ENCODE data around the gene PAF1.
A peak's percentile ranks its signal among the peaks of the same experiment; 100 is the strongest.

PAF1 gene

DNA sequence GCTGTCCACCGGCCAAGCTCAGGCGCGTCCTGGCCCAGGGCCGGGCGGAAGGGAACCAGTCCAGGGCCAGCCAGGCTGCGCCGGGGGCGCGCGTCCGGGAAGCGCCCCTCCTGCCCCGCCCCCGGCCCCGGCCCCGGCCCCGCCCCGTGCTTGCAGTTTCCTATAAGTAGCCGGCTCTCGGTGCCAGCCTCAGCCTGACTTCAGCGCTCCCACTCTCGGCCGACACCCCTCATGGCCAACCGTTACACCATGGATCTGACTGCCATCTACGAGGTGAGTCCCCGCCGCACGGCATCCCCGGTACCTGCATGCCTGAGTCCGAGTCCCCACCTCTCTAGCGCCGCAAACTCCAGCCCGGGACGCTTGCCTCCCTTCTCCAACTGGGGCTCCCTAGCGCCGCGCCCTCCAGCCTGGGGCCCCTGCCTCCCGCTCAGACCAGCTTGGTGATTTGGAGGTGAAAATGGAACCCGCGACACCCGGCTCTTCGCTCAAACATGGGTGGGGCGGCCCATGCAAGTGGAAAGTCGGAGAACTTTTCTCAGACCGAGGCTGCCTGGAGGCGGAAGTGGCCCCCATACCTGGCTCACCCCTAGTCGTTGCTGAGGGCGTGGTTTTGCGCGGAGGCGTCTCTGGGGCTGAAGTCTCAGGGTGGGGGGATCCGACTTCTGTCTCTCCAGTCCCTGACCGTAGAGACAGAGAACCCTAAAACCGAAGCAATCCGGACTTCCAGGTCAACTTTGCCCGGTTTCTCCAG lies 15.9 kb upstream of the PAF1 start, which contains the start of gene ZFP36:
ZFP36 (plus strand) TSS at position 192 of the 754 bp plus-strand sequence; CDS start at position 250, 58 bp downstream.
- DNase-seq: peak in 49 of 51 donors; percentile 32 to 96 (median 75)

DNA sequence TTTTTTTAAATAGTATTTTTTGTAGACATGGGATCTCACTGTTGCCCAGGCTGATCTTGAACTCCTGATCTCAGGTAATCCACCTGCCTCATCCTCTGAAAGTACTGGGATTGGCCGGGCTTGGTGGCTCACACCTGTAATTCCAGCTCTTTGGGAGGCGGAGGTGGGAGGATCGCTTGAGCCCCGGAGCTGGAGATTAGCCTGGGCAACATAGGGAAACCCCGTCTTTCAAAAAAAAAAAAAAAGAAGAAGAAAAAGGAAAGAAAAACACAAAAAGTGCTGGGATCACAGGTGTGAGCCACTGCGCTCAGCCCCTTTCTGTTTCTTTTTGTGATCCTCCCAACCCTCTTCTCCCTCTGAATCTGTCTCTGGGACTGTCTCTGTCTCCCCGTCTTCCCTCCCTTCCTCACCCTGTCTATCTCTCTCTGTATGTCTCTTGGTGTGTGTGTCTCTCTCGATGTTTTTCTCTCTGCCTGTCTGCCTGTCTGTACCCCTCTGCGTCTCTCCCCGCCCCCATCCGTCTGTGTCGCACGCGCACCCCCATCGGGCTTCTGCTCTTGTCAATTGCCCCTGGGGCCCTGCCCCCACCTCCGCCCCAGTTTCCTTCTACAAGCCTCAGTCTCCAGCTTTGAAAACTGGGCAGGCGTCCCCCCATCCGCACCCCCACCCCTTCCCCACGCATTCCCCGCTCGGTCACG lies 15.2 kb upstream of the PAF1 start:
- DNase-seq: peak in 7 of 51 donors; percentile 24 to 88 (median 67)

DNA sequence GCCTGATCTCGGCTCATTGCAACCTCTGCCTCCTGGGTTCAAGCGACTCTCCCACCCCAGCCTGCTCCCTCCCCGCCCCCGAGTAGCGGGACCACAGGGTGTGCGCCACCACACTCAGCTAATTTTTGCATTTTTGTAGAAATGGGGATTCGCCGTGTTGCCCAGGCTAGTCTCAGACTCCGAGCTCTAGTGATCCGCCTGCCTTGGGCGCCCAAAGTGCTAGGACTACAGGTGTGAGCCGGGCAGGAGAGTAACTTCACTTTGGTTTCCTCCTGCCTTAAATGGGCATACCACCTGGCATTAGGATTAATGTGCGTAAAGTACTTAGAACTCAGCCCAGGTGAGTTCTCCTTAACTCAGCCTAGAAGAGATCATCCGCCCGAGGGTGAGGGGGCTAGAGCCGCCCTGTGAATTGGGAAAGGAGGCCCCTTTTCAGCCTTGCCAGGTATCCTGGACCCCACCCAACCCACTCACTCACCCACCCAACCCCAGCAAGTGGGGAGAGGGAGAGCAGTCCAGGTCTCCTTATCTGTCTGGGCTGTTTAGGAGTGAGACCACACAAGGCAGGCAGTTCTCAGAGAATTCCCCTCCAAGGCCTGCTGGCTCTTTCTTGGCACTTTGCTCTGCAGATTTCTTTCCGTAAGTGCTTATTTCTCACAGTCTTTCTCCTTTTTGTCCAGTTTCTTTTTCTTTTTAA lies 14.5 kb upstream of the PAF1 start:
- no peak for DNase-seq

DNA sequence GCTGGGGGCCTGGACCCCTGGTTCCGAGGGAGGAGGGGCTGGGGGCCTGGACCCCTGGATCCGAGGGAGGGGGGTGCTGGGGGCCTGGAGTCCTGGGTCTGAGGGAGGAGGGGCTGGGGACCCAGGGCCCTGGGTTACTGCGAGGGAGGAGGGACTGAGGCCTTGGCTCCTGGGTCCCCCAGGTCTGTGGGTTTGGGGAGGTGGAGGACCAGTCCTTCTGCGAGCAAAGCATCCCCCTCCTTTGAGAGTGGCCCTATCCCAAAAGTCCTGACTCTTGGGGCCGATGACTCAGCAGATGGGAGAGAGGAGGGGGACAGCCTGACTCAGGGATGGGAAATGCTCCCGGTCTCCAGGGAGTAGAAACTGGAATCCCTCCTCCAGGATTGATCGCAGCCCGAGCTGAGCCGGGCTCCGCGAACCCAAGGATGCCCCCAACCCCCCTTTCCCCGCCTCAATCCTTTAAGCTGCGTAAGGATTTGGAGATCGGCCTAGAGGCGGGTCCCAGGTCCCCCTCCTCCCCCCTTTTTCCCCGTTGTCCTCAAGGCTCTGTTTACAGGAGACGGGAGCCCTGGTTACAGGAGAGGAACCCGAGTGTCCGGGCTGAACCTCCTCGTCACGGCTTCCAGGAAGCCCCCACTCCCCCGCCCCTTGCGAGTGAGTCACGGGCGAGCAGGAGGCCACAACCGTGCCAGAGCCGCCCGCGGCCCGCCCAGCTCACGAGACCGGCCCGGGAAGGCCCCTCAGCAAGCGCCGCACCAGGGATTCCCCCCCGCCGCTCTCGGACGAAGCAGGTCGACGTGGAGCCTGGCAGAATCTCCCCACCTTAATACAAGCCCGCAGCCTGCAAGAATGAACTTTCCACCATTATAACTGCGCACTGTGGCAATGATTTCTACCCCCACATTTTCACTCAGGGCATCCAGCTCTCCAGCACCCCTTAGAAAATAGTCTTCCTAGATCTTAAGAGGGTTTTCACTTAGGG lies 12.7 kb upstream of the PAF1 start:
- DNase-seq: peak in 47 of 51 donors; percentile 30 to 97 (median 76)

DNA sequence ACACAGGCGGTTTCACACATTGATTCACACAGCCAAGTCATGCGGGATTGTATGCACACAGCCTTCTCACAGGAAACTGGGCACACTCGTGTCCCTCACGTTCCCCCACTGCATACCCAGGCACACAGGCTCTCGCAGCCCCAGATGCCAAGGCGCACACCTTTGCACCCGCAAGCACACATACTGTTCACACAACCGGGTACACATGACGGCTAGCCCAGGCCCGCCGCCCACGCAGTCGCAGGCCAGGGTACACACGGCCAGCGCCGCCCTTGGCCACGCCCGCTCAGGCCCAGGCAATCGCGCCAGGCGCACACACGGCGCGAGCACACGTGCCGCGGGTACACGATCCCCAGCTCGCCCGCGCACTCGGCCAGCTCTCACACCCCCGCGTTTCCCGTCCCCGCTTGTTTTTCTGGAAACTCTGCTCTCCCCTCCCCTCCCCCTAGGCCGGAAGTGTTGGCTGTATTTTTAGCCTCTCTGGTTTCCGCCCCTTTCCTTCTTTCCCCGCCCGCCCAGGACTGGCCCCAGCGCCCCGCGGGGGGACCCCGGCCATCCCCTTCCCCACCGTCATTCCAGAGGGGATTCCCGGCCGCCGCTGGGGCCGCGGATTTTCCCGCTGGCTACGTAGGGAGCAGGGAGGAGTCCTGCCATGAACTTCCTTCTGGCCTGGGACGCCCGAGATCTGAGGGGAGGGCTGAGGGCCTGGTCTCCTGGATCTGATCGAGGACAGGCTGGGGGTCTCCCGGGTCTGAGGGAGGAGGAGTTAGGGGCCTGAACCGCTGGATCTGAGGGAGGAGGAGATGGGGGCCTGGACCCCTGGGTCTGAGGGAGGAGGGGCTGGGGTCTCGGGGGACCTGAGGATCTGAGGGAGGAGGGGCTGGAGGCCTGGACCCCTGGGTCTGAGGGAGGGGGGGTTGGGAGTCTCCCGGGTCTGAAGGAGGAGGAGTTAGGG lies 11.7 kb upstream of the PAF1 start:
- DNase-seq: peak in 50 of 51 donors; percentile 18 to 83 (median 58)

GRCh38 chr19:39401549-39402345 lies 10.8 kb upstream of the PAF1 start:
- peak in 11 of 51 donors; percentile 11 to 83 (median 24) for DNase-seq

DNA sequence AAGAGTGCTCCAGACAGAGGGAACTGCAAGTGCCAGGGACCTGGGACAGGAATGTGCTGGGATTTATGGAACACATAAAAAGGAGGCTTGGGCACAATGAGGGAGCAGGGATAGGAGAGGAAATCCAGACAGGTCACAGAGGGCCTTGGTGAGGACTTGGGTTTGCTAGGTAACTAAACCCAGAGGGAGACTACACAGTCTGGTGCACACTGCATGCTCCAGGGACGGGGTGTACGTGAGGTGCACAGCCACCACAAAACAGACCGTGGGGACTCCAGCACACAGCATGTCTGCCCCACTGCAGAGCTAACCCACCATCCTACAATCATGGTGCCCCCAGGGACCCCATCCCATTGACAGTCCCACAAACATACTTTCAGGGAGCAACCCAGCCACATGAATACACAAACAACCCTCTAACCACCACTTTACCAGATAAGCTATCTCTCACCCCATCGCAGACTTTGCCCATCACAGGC lies 10.2 kb upstream of the PAF1 start:
- DNase-seq: no peak

GRCh38 chr19:39400061-39400460 lies 9.2 kb upstream of the PAF1 start:
- no peak for DNase-seq

GRCh38 chr19:39399668-39400050 lies 8.8 kb upstream of the PAF1 start:
- no peak for DNase-seq

DNA sequence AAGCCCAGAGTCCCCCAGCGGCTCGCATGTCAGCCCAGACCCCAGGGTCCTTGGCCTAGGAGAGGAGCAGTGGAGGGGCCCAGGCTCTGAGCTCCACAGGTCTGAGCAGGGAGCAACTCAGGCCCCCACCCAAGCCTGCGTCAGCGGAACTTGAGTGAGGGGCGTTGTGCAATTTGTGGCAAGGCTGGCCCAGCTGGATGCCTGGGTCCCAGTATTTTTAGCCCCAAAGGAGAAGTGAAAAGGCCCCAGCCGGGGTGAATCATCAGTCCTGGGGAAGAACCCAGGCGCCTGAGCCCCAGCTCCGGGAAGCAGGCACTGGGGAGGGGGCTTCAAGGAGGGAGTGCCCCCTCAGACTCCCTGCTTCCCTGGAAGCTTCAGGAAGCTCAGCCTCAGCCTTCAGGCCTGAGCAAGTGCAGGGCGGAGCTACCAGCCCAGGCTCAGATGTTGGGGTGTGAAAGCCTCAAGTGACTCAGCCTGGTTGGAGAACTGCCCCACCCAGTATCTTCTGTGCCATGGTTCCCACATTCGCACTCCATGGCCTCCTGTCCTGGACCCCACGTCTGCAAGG lies 7.5 kb upstream of the PAF1 start:
- DNase-seq: peak in 26 of 51 donors; percentile 10 to 60 (median 28)

DNA sequence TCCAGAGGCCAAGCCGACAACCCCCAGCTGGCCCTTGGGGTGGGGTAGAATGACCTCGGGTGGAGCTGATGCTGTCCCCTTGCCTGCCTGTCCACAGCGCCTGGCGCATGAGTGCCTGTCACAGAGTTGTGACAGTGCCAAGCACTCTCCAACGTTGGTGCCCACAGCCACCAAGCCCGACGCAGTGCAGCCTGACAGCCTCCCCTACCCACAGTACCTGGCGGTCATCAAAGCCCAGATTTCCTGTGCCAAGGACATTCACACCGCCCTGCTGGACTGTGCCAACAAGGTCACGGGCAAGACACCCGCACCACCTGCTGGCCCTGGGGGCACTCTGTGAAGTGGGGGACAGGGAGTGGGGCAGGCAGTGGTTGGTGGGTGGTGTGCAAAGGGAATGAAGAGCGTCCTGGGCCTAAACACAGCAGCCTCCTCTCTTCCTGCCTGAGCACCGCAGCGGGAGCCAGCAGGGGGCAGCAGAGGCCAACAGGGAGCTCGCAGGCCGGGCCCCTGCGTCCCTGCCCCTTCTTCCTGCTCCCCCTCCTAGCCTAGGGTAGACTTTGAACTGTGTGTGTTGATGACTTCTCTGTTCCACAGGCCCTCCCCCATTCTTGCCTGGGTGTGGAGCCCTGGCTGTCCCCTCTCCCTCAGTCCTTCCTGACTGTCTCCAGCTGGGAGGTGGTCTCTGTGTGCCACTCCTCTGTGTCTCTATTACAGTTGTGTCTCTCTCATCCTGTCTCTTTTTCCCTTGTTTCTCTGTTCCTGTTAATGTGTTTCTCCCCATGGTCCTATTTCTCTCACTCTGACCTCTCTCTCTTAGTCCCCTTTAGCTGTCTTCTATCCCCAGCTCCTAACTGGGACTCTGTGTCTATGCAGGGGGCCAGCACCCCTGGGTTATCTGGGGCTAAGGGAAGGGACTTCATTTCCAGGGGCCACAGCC lies 6.7 kb upstream of the PAF1 start:
- peak in 49 of 51 donors; percentile 13 to 87 (median 67) for DNase-seq

DNA sequence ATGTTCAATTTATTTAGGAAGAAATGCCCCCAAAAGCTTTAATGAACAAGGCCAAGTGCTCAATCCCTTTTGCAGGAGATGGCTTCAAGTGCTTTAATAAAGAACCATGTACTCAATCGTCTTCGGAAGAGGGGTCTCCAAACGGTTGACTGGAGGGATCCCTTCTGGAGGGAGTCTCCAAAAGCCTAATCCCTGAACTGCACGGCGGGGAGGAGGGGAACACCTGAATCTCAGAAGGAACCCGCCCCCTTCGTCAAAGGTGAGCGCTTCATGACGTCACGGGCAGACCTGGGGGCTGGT lies 505 bp downstream of the PAF1 start:
- no peak for DNase-seq

- DNase-seq: no peak
Measured at GRCh38 chr19:39389631-39390414, 1.1 kb downstream of the PAF1 start.

GRCh38 chr19:39388657-39389056 lies 2.2 kb downstream of the PAF1 start:
- DNase-seq: no peak

DNA sequence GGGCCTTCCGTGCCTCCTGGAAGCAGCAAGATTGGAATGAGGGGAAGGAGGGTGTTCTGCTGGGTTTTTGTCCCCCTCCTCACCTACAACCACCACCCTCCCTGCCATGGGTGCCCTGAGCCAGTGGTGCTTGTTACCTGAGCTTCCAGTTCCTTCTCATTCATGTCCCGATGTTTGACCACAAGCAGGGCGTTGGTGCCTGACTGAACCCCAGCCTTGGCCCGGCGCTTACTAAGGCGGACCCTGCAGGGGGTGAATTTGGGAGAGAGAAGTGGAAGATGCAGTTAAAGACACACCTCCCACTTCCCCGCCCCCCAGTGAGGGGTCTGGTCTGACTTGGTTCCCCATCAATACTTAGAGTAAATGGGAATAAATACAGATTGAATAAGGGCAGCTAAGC lies 4.3 kb downstream of the PAF1 start:
- no peak for DNase-seq

GRCh38 chr19:39385629-39386411 lies 5.1 kb downstream of the PAF1 start:
- no peak for DNase-seq

All from hypothalamus (tissue), 51 donors.